GM10248 (cell line): ENCODE data around the gene CTSZ.

Experiments used
- CTCF ChIA-PET: fragments of 300-600 bp; sonication (Branson Sonifier 250); formaldehyde crosslinking; extraction: SDS; loops from one replicate; lab custom pipeline; 2021; ENCODE audit warnings: antibody characterized with exemption; lab: Yijun Ruan, JAX
- POLR2A ChIA-PET: fragments of 350-650 bp; sonication (Branson Sonifier 250); formaldehyde crosslinking; extraction: SDS; loops from one replicate; lab custom pipeline; 2020; ENCODE audit warnings: antibody characterized with exemption; lab: Yijun Ruan, JAX
- DNase-seq: peaks from one replicate; pipeline ENCODE4 v3.0.0; 2012; ENCODE audit errors: extremely low spot score
- CTCF ChIP-seq: IDR thresholded peaks from 2 replicates; pipeline ENCODE4 v1.5.1; 2012; ENCODE audit warnings: mild to moderate bottlenecking, low read depth; ENCODE audit errors: extremely low read depth, missing control alignments, control extremely low read depth

CTSZ gene

GRCh38 chr20:58993332-58994248 lies 13.5 kb downstream of the CTSZ start:
- DNase-seq, result no peak
- CTCF ChIA-PET, result interaction anchor here (0.8 to 1.6 kb wide), 3 partner anchors 12 to 123 kb away, joined by 3 to 8 read pairs (median 3); partner anchors contain the start of gene NELFCD
- TF ChIP-seq CTCF, result no peak
- POLR2A ChIA-PET, result interaction anchor here (0.6 to 1.1 kb wide), 6 partner anchors 10 to 177 kb away, joined by 3 to 6 read pairs (median 3); partner anchors contain the start of gene NELFCD

GRCh38 chr20:58992911-58993310 lies 14.1 kb downstream of the CTSZ start:
- CTCF ChIA-PET, result interaction anchor here (0.8 to 1.6 kb wide), 3 partner anchors 11 to 123 kb away, joined by 3 to 8 read pairs (median 3); partner anchors contain the start of gene NELFCD
- no peak for DNase-seq
- POLR2A ChIA-PET, result interaction anchor here (0.6 to 1.1 kb wide), 5 partner anchors 11 to 103 kb away, joined by 3 to 6 read pairs (median 4); partner anchors contain the start of gene NELFCD

GRCh38 chr20:58991715-58992114 lies 15.3 kb downstream of the CTSZ start:
- POLR2A ChIA-PET, result interaction anchor here (0.6 to 1.3 kb wide), 2 partner anchors 9 to 586 kb away, joined by 4 to 5 read pairs; no protein-coding TSS in a partner anchor
- DNase-seq, result no peak
- TF ChIP-seq CTCF, result no peak
- CTCF ChIA-PET, result interaction anchor here (1.2 kb wide), 1 partner anchor 9 kb away, joined by 5 read pairs; no protein-coding TSS in a partner anchor

More at GRCh38 chr20:58992911-58993310, 14.1 kb downstream of the CTSZ start:
- TF ChIP-seq CTCF, result no peak

GRCh38 chr20:58990651-58991445 lies 16.2 kb downstream of the CTSZ start:
- TF ChIP-seq CTCF, result no peak
- no peak for DNase-seq
- ChIA-PET CTCF (interaction anchor here (0.8 to 1.4 kb wide), 4 partner anchors 8 to 65 kb away, joined by 3 to 5 read pairs (median 4); no protein-coding TSS in a partner anchor), POLR2A (interaction anchor here (0.6 to 1.3 kb wide), 2 partner anchors 10 to 585 kb away, joined by 4 to 5 read pairs; no protein-coding TSS in a partner anchor)

- ChIA-PET POLR2A (no interaction called here), CTCF (no interaction called here)
- no peak for DNase-seq
- TF ChIP-seq CTCF, result no peak
Measured at GRCh38 chr20:58989196-58989595, 17.9 kb downstream of the CTSZ start.

- no peak for TF ChIP-seq CTCF
- ChIA-PET POLR2A (no interaction called here), CTCF (no interaction called here)
- no peak for DNase-seq
Measured at GRCh38 chr20:58988565-58988882, 18.5 kb downstream of the CTSZ start.
